Erythroblast (primary cell): Measurements from ENCODE around the gene RAD51D.

Experiments
- GATA1 ChIP-seq: IDR thresholded peaks from 2 replicates; pipeline ENCODE4 v1.6.1; 2011; ENCODE audit warnings: low read depth, mild to moderate bottlenecking, control low read depth, low read length, moderate library complexity
- POLR2A ChIP-seq: IDR thresholded peaks from 2 replicates; pipeline ENCODE4 v1.6.1; 2011; ENCODE audit warnings: mild to moderate bottlenecking, low read length

- TF ChIP-seq POLR2A (no peak), GATA1 (no peak)
These were observed 44.7 kb downstream of the RAD51D start for GRCh38 chr17:35074711-35075707.
